Fibroblast of lung (primary cell): ENCODE data around the gene LMF1. TPM values are rescaled to one million over a fixed set of nuclear protein-coding genes. Genes with fewer than 3 reads are reported as not detected.

Experiments used
- DNase-seq, 2 donors: peaks; one replicate each; pipeline versions ENCODE4 v3.0.0 to v3.0.0-alpha.2; 2010; ENCODE audit warnings: low read depth in 2 of 2
- H2AFZ ChIP-seq: 2 replicates; pipeline ENCODE4 v1.5.1; 2012; ENCODE audit warnings: low read length, control low read depth, inconsistent platforms
- H3K27ac ChIP-seq: 2 replicates; pipeline ENCODE4 v1.5.1; 2011; ENCODE audit warnings: low read length, control low read depth; ENCODE audit not compliant: insufficient read depth
- H3K27me3 ChIP-seq: 2 replicates; pipeline ENCODE4 v1.5.1; 2011; ENCODE audit warnings: mild to moderate bottlenecking, low read length; ENCODE audit not compliant: control insufficient read depth, insufficient read depth
- H3K36me3 ChIP-seq: 2 replicates; pipeline ENCODE4 v1.5.1; 2011; ENCODE audit warnings: low read length; ENCODE audit not compliant: control insufficient read depth, insufficient read depth
- H3K4me1 ChIP-seq: 2 replicates; pipeline ENCODE4 v1.5.1; 2011; ENCODE audit warnings: low read length; ENCODE audit not compliant: control insufficient read depth, insufficient read depth; ENCODE audit errors: extremely low read depth
- H3K4me2 ChIP-seq: 2 replicates; pipeline ENCODE4 v1.5.1; 2011; ENCODE audit warnings: low read length, control low read depth; ENCODE audit not compliant: insufficient read depth; ENCODE audit errors: extremely low read depth
- H3K4me3 ChIP-seq, 4 experiments: fragments of 200-600 bp in 1 of 4; sonication (generic) in 1 of 4; replicated peaks in 1 of 4; 2 replicates each; pipeline ENCODE4 v1.5.1; 2011 to 2016; ENCODE audit warnings: low read length in 4 of 4, low read depth in 3 of 4, mild to moderate bottlenecking in 3 of 4, control low read depth in 2 of 4, inconsistent platforms in 1 of 4, mixed read lengths in 1 of 4; ENCODE audit not compliant: insufficient read depth in 1 of 4; ENCODE audit errors: control extremely low read depth in 1 of 4
- H3K79me2 ChIP-seq: 2 replicates; pipeline ENCODE4 v1.5.1; 2012; ENCODE audit warnings: mild to moderate bottlenecking, low read length, inconsistent platforms; ENCODE audit not compliant: control insufficient read depth, insufficient read depth
- H3K9ac ChIP-seq: 2 replicates; pipeline ENCODE4 v1.5.1; 2011; ENCODE audit warnings: mild to moderate bottlenecking, low read length, control low read depth; ENCODE audit not compliant: insufficient read depth
- H3K9me3 ChIP-seq: 2 replicates; pipeline ENCODE4 v1.5.1; 2012; ENCODE audit warnings: low read depth, low read length; ENCODE audit not compliant: control insufficient read depth, insufficient read depth
- H4K20me1 ChIP-seq: 2 replicates; pipeline ENCODE4 v1.5.1; 2011; ENCODE audit warnings: low read length; ENCODE audit not compliant: control insufficient read depth, insufficient read depth; ENCODE audit errors: extremely low read depth
- CTCF ChIP-seq, 2 donors: IDR thresholded peaks in 1 of 2; conservative IDR thresholded peaks in 1 of 2; 1 replicate in 1 of 2; 2 replicates in 1 of 2; pipeline ENCODE4 v1.5.1; 2011 to 2012; ENCODE audit warnings: low read length in 2 of 2, control low read depth in 1 of 2, inconsistent platforms in 1 of 2, low read depth in 1 of 2, mild to moderate bottlenecking in 1 of 2
- EZH2 ChIP-seq: IDR thresholded peaks from 2 replicates; pipeline ENCODE4 v1.5.1; 2012; ENCODE audit warnings: low read length, control low read depth, mild to moderate bottlenecking; ENCODE audit errors: missing control alignments
- polyA plus RNA-seq, 2 donors: library from polyadenylated mRNA; depleted of rRNA in 1 of 2; stranded (reverse) in 1 of 2; unstranded in 1 of 2; fragments of >200 nt; gene quantifications; 2 replicates each; pipeline ENCODE4 v1.2.1, GENCODE V29; 2011 to 2012; ENCODE audit warnings: missing spikeins in 1 of 2
- total RNA-seq: library from RNA; depleted of rRNA; stranded (reverse); fragments of >200 nt; gene quantifications from 2 replicates; pipeline ENCODE4 v1.2.1, GENCODE V29; 2014

LMF1 gene
- total and polyA plus RNA-seq, 2 donors (not counting 1 experiment from before 2014, with no cell fraction given) = 12.3 to 12.6 TPM

GRCh38 chr16:970386-970765, 408 bp downstream of the LMF1 start:
- no peak for DNase-seq
- H3K79me2 ChIP-seq = no peaks in the 10 kb centered on the region
- H3K27me3 ChIP-seq = peaks cover 12% of the 10 kb centered on the region
- H4K20me1 ChIP-seq = no peaks in the 10 kb centered on the region
- TF ChIP-seq CTCF (conservative IDR thresholded peaks at IDR 0.05 in 1 of 2, IDR thresholded peaks at IDR 0.05 in 1 of 2; ENCODE audit: low read depth in 1 of 2, low read length in 2 of 2) (no peak), EZH2 (no peak)
- peaks cover 2% of the 10 kb centered on the region for H3K4me1 ChIP-seq
- peak overlapping the region; percentile 83 for H3K9ac ChIP-seq
- H2AFZ ChIP-seq = peak overlapping the region; percentile 90
- H3K27ac ChIP-seq = peak overlapping the region; percentile 74
- peak overlapping the region; percentile 90 for H3K4me2 ChIP-seq
- peak overlapping the region; percentile 58 to 80 (median 80) for H3K4me3 ChIP-seq
- no peaks in the 10 kb centered on the region for H3K36me3 ChIP-seq
- H3K9me3 ChIP-seq = peaks cover 1% of the 10 kb centered on the region

- Histone ChIP-seq H4K20me1 (no peaks in the 10 kb centered on the region), H3K4me1 (peaks cover 2% of the 10 kb centered on the region), H3K79me2 (no peaks in the 10 kb centered on the region), H3K9me3 (peaks cover 1% of the 10 kb centered on the region), H3K9ac (peak overlapping the region; percentile 83), H3K27ac (peak overlapping the region; percentile 74), H2AFZ (no peak overlapping the region), H3K36me3 (no peaks in the 10 kb centered on the region), H3K4me3 (peak overlapping the region; percentile 54 to 80 (median 80)), H3K4me2 (peak overlapping the region; percentile 90), H3K27me3 (peaks cover 8% of the 10 kb centered on the region)
- TF ChIP-seq CTCF (conservative IDR thresholded peaks at IDR 0.05 in 1 of 2, IDR thresholded peaks at IDR 0.05 in 1 of 2; ENCODE audit: low read depth in 1 of 2, low read length in 2 of 2) (no peak), EZH2 (no peak)
- DNase-seq = peak in 1 of 2 donors; percentile 14
These were observed 1.0 kb downstream of the LMF1 start for GRCh38 chr16:969508-970385.

DNA sequence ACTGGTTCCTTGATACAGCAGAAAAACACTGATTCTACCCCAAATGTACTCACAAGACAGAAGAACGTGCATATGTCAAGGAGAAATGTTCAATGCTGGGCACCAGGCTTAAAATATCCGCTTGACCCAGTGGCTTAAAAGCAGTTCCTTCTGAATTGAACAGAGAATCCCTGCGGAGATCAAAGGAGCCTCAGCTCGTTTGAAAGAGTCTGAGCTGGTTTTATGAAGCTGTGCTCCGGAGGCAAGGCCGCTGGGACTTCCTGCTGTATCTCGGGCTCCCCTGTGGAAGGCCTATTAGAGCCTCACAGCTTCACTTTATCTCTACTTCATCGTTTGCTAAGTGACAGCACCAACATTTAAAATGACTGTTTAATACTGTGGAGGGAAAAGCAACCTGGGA, 2.2 kb downstream of the LMF1 start:
- Histone ChIP-seq H3K4me2 (no peak overlapping the region), H3K27ac (no peak overlapping the region), H4K20me1 (no peaks in the 10 kb centered on the region), H3K36me3 (no peaks in the 10 kb centered on the region), H2AFZ (no peak overlapping the region), H3K27me3 (peaks cover 4% of the 10 kb centered on the region), H3K79me2 (no peaks in the 10 kb centered on the region), H3K4me1 (peaks cover 2% of the 10 kb centered on the region), H3K4me3 (no peak overlapping the region), H3K9ac (no peak overlapping the region), H3K9me3 (peaks cover 1% of the 10 kb centered on the region)
- DNase-seq = no peak
- TF ChIP-seq EZH2 = no peak
- no peak for TF ChIP-seq CTCF (conservative IDR thresholded peaks at IDR 0.05 in 1 of 2, IDR thresholded peaks at IDR 0.05 in 1 of 2; ENCODE audit: low read depth in 1 of 2, low read length in 2 of 2)
